Keratinocyte (primary cell): ENCODE results near the gene CAMK2D. TPM values are rescaled to one million over a fixed set of nuclear protein-coding genes. Genes with fewer than 3 reads are reported as not detected.

Experiments
- DNase-seq: peaks from one replicate; pipeline ENCODE4 v3.0.0-alpha.2; 2011; ENCODE audit warnings: low read depth, missing footprints, low spot score
- FAIRE-seq: peaks from 2 replicates; lab custom pipeline; 2011; peaks lifted over from hg19 to GRCh38; lab: Jason Lieb, UNC
- H2AFZ ChIP-seq: 2 replicates; pipeline ENCODE4 v1.6.0; 2012; ENCODE audit warnings: low read length, control low read depth, inconsistent platforms; ENCODE audit not compliant: control insufficient read depth
- H3K27ac ChIP-seq: 2 replicates; pipeline ENCODE4 v1.5.1; 2011; ENCODE audit warnings: low read length; ENCODE audit not compliant: control insufficient read depth, insufficient read depth
- H3K27me3 ChIP-seq: 3 replicates; pipeline ENCODE4 v1.6.0; 2011; ENCODE audit warnings: low read length; ENCODE audit not compliant: control insufficient read depth, insufficient read depth; ENCODE audit errors: extremely low read depth
- H3K36me3 ChIP-seq, 2 experiments: 2 replicates in 1 of 2; 3 replicates in 1 of 2; pipeline ENCODE4 v1.5.1; 2011; ENCODE audit warnings: low read length in 2 of 2, mild to moderate bottlenecking in 1 of 2; ENCODE audit not compliant: control insufficient read depth in 2 of 2, insufficient read depth in 2 of 2; ENCODE audit errors: extremely low read depth in 1 of 2
- H3K4me1 ChIP-seq: 3 replicates; pipeline ENCODE4 v1.5.1; 2011; ENCODE audit warnings: low read length; ENCODE audit not compliant: control insufficient read depth, insufficient read depth; ENCODE audit errors: extremely low read depth
- H3K4me2 ChIP-seq: 3 replicates; pipeline ENCODE4 v1.6.0; 2011; ENCODE audit warnings: low read depth, low read length; ENCODE audit not compliant: control insufficient read depth, insufficient read depth; ENCODE audit errors: extremely low read depth
- H3K4me3 ChIP-seq, 3 experiments: fragments of 200-600 bp in 1 of 3; sonication (generic) in 1 of 3; 2 replicates in 2 of 3; 3 replicates in 1 of 3; pipeline ENCODE4 v1.5.1; 2011 to 2016; ENCODE audit warnings: low read length in 3 of 3, mild to moderate bottlenecking in 3 of 3, control low read depth in 2 of 3, inconsistent platforms in 1 of 3, low read depth in 1 of 3, mixed read lengths in 1 of 3, mixed run types in 1 of 3, moderate library complexity in 1 of 3; ENCODE audit not compliant: control insufficient read depth in 2 of 3, insufficient read depth in 2 of 3; ENCODE audit errors: extremely low read depth in 1 of 3
- H3K79me2 ChIP-seq: 2 replicates; pipeline ENCODE4 v1.6.0; 2012; ENCODE audit warnings: low read length; ENCODE audit not compliant: control insufficient read depth, insufficient read depth
- H3K9ac ChIP-seq: 3 replicates; pipeline ENCODE4 v1.6.0; 2011; ENCODE audit warnings: low read length; ENCODE audit not compliant: control insufficient read depth, insufficient read depth; ENCODE audit errors: extremely low read depth
- H3K9me1 ChIP-seq: 3 replicates; pipeline ENCODE4 v1.6.0; 2011; ENCODE audit warnings: low read length; ENCODE audit not compliant: control insufficient read depth, insufficient read depth; ENCODE audit errors: extremely low read depth
- H3K9me3 ChIP-seq: 2 replicates; pipeline ENCODE4 v1.5.1; 2012; ENCODE audit warnings: low read depth, low read length; ENCODE audit not compliant: control insufficient read depth
- H4K20me1 ChIP-seq: 3 replicates; pipeline ENCODE4 v1.6.0; 2011; ENCODE audit warnings: low read length; ENCODE audit not compliant: control insufficient read depth, insufficient read depth; ENCODE audit errors: extremely low read depth
- CTCF ChIP-seq, 3 experiments: IDR thresholded peaks in 1 of 3; conservative IDR thresholded peaks in 1 of 3; optimal IDR thresholded peaks in 1 of 3; 2 replicates in 2 of 3; 3 replicates in 1 of 3; pipeline versions ENCODE3 to v1.5.1; 2011; ENCODE audit warnings: low read length in 3 of 3, mild to moderate bottlenecking in 3 of 3, moderate library complexity in 2 of 3, control low read depth in 1 of 3, inconsistent platforms in 1 of 3; ENCODE audit not compliant: insufficient read depth in 2 of 3; ENCODE audit errors: extremely low read depth in 1 of 3
- EZH2 ChIP-seq: IDR thresholded peaks from one replicate; pipeline ENCODE4 v1.6.1; 2012; ENCODE audit warnings: inconsistent platforms, mild to moderate bottlenecking, low read length, moderate library complexity
- dilution Hi-C: fragments of 300-500 bp; cut with MboI; formaldehyde crosslinking; loops from one replicate; pipeline ENCODE4 v1.7.0; 2020; ENCODE audit warnings: low sequenced_read_pairs; ENCODE audit not compliant: extremely low pct_ligation_motif_present
- polyA plus RNA-seq, 5 experiments: library from polyadenylated mRNA; depleted of rRNA in 3 of 5; stranded (reverse) in 3 of 5; stranded (forward) in 1 of 5; unstranded in 1 of 5; fragments of >200 nt; gene quantifications; 1 replicate in 1 of 5; 2 replicates in 3 of 5; 3 replicates in 1 of 5; pipeline versions ENCODE4 v1.2.1 to v1.2.3, GENCODE V29; 2011 to 2012; ENCODE audit warnings: missing spikeins in 2 of 5, low read depth in 1 of 5, low replicate concordance in 1 of 5

CAMK2D gene
- polyA plus RNA-seq, 1 donor (not counting 4 experiments of a cell fraction or from before 2014, with no cell fraction given), result 18.8 TPM

GRCh38 chr4:113758372-113758771 is 3.2 kb downstream of the CAMK2D start:
- Histone ChIP-seq H3K4me1 (peaks cover 22% of the 10 kb centered on the region), H3K9me1 (no peaks in the 10 kb centered on the region), H3K9me3 (no peaks in the 10 kb centered on the region), H3K79me2 (peaks cover 28% of the 10 kb centered on the region), H3K4me3 (peak overlapping the region in 1 of 3 experiments; percentile 29), H4K20me1 (no peaks in the 10 kb centered on the region), H3K4me2 (peak overlapping the region; percentile 95), H3K36me3 (no peaks in the 10 kb centered on the region), H3K9ac (no peak overlapping the region), H3K27ac (no peak overlapping the region), H2AFZ (no peak overlapping the region), H3K27me3 (no peaks in the 10 kb centered on the region)
- TF ChIP-seq CTCF (optimal IDR thresholded peaks at IDR 0.05 in 1 of 3, IDR thresholded peaks at IDR 0.05 in 1 of 3, conservative IDR thresholded peaks at IDR 0.05 in 1 of 3; ENCODE audit: extremely low read depth in 1 of 3, insufficient read depth in 2 of 3, low read length in 3 of 3) (no peak), EZH2 (no peak)
- no peak for FAIRE-seq
- DNase-seq, result no peak
- dilution Hi-C loops, result no loop called here

GRCh38 chr4:113757486-113757885 is 4.1 kb downstream of the CAMK2D start:
- FAIRE-seq, result peak; percentile 29
- no peaks in the 10 kb centered on the region for H3K9me1 ChIP-seq
- H3K9ac ChIP-seq, result no peak overlapping the region
- H2AFZ ChIP-seq, result no peak overlapping the region
- no peaks in the 10 kb centered on the region for H3K9me3 ChIP-seq
- no peak for DNase-seq
- H3K27ac ChIP-seq, result no peak overlapping the region
- no peak overlapping the region for H3K4me2 ChIP-seq
- no peak overlapping the region for H3K4me3 ChIP-seq
- dilution Hi-C loops, result no loop called here
- H3K4me1 ChIP-seq, result peaks cover 22% of the 10 kb centered on the region
- peaks cover 28% of the 10 kb centered on the region for H3K79me2 ChIP-seq
- H3K36me3 ChIP-seq, result no peaks in the 10 kb centered on the region
- no peak for TF ChIP-seq EZH2
- TF ChIP-seq CTCF (optimal IDR thresholded peaks at IDR 0.05 in 1 of 3, IDR thresholded peaks at IDR 0.05 in 1 of 3, conservative IDR thresholded peaks at IDR 0.05 in 1 of 3; ENCODE audit: extremely low read depth in 1 of 3, insufficient read depth in 2 of 3, low read length in 3 of 3), result no peak
- no peaks in the 10 kb centered on the region for H4K20me1 ChIP-seq
- H3K27me3 ChIP-seq, result no peaks in the 10 kb centered on the region
